Fibroblast of the aortic adventitia (primary cell): ENCODE data around the gene ACOXL. TPM values are rescaled to one million over a fixed set of nuclear protein-coding genes. Genes with fewer than 3 reads are reported as not detected.

Experiments
- DNase-seq: peaks from one replicate; pipeline ENCODE4 v3.0.0-alpha.2; 2010; ENCODE audit warnings: low read depth
- H3K4me3 ChIP-seq: 2 replicates; pipeline ENCODE4 v1.5.1; 2011; ENCODE audit warnings: low read depth, mild to moderate bottlenecking, control low read depth, low read length, moderate library complexity
- total RNA-seq: library from RNA; depleted of rRNA; stranded (reverse); fragments of >200 nt; gene quantifications from 2 replicates; pipeline ENCODE4 v1.2.3, GENCODE V29; 2012; ENCODE audit warnings: low replicate concordance
- TF ChIP-seq, protein P1 (sequence below): IDR thresholded peaks from 2 replicates; pipeline ENCODE4 v1.5.1; 2011; ENCODE audit warnings: mild to moderate bottlenecking, low read length, control low read depth, inconsistent platforms; ENCODE audit not compliant: insufficient read depth

ACOXL gene
- total RNA-seq, 1 donor = not detected

GRCh38 chr2:110873597-110874452, 141.5 kb downstream of the ACOXL start:
- TF ChIP-seq, protein P1, sequence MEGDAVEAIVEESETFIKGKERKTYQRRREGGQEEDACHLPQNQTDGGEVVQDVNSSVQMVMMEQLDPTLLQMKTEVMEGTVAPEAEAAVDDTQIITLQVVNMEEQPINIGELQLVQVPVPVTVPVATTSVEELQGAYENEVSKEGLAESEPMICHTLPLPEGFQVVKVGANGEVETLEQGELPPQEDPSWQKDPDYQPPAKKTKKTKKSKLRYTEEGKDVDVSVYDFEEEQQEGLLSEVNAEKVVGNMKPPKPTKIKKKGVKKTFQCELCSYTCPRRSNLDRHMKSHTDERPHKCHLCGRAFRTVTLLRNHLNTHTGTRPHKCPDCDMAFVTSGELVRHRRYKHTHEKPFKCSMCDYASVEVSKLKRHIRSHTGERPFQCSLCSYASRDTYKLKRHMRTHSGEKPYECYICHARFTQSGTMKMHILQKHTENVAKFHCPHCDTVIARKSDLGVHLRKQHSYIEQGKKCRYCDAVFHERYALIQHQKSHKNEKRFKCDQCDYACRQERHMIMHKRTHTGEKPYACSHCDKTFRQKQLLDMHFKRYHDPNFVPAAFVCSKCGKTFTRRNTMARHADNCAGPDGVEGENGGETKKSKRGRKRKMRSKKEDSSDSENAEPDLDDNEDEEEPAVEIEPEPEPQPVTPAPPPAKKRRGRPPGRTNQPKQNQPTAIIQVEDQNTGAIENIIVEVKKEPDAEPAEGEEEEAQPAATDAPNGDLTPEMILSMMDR = no peak
- no peak overlapping the region for H3K4me3 ChIP-seq
- DNase-seq = no peak

- TF ChIP-seq, protein P1 = no peak
- H3K4me3 ChIP-seq = no peak overlapping the region
- no peak for DNase-seq
Measured at GRCh38 chr2:110874453-110875383, 142.3 kb downstream of the ACOXL start.

GRCh38 chr2:110875384-110875725, 143.0 kb downstream of the ACOXL start:
- DNase-seq = no peak
- TF ChIP-seq, protein P1 = no peak
- no peak overlapping the region for H3K4me3 ChIP-seq

- no peak for DNase-seq
- TF ChIP-seq, protein P1 = no peak
- no peak overlapping the region for H3K4me3 ChIP-seq
Measured at GRCh38 chr2:110876167-110876999, 144.0 kb downstream of the ACOXL start.

DNA sequence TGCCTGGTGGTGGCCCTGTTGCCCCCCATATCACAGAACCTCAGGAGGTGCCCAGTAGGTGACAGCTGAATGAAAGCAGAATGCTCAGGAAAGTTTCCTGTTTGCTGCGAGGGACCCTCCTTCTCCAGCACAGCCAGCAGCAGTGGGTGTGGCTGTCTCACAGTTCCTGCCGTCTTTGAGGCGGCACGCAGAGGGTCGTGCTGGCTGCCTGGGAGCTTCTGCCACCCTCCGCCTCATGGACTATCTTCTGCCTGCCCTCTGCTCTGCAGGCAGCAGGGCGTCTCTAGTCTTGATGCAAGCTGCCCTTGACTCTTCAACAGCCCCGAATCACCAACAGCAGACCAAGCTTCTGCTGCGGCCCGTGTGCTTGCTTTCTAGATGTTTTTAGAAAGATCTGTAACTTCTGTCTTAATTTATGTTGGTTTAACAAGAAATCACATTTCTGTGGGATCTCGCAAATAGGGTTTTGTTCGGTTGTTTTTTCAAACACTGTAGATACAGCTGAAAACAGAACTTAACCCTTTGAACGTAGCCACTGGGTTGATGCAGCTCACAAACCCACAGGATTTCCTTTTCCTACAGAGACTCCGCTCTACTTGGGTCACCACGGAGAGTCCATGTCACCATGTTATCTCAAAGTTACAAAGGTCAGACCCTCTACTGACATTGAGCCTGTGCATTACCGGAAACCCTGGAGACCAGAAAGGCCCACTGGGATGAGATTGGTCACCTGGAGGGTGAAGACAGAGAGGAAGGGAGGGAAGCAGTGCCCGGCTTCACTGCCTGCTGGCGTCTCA, 144.9 kb downstream of the ACOXL start:
- no peak overlapping the region for H3K4me3 ChIP-seq
- TF ChIP-seq, protein P1 = no peak
- no peak for DNase-seq
